ENCODE data around the gene MACROD2.

DNA sequence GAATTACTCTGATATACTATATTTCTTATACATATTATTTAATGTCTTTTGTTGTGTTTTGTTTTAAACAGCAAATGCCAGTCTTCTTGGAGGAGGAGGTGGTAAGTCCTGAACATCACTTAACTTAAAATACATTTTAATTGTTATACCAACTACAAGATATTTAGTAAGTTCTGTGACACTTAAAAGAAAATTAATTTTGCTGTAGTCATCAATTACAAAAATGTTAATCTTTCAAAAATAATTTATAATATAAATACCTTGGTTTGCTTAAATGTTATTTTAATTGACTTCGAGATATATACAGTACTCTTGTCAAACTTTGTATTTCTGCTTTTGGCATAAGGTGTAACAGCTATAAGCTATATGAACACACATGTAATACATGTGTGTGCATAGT is 498.1 kb downstream of the MACROD2 start:
- TF ChIP-seq CTCF (IDR thresholded peaks at IDR 0.05) (no peak), ZFX (IDR thresholded peaks at IDR 0.05; ENCODE audit: borderline replicate concordance) (no peak)
